SK-N-SH treated with all-trans-retinoic acid at 6 μM for 48 hours (cell line): ENCODE results near the gene SLC7A5.

Source experiments
- ARNTL ChIP-seq: fragments of 450-650 bp; formaldehyde crosslinking; IDR thresholded peaks from 2 replicates; pipeline ENCODE4 v1.5.0; 2020; ENCODE audit warnings: low read depth, mild to moderate bottlenecking, moderate library complexity, borderline replicate concordance
- BACH2 ChIP-seq: fragments of 250-450 bp; sonication (Bioruptor Pico); IDR thresholded peaks from 2 replicates; pipeline ENCODE4 v1.9.0; 2021; ENCODE audit warnings: mild to moderate bottlenecking, borderline replicate concordance
- CSDC2 ChIP-seq: fragments of 250-450 bp; sonication (Bioruptor Pico); IDR thresholded peaks from 2 replicates; pipeline ENCODE4 v1.5.0; 2020; ENCODE audit warnings: mild to moderate bottlenecking, moderate library complexity
- ESRRG ChIP-seq: fragments of 250-450 bp; sonication (Bioruptor Pico); IDR thresholded peaks from 2 replicates; pipeline ENCODE4 v1.6.1; 2021; ENCODE audit warnings: mild to moderate bottlenecking
- ISL1 ChIP-seq: fragments of 250-450 bp; sonication (Bioruptor Pico); IDR thresholded peaks from 2 replicates; pipeline ENCODE4 v2.1.2; 2022; ENCODE audit warnings: mild to moderate bottlenecking, moderate library complexity
- PATZ1 ChIP-seq: fragments of 250-450 bp; sonication (Bioruptor Pico); IDR thresholded peaks from 2 replicates; pipeline ENCODE4 v1.8.0; 2020; ENCODE audit warnings: mild to moderate bottlenecking, moderate library complexity, borderline replicate concordance
- POU6F1 ChIP-seq: fragments of 250-450 bp; sonication (Bioruptor Pico); IDR thresholded peaks from 2 replicates; pipeline ENCODE4 v1.8.0; 2021; ENCODE audit warnings: low read depth, mild to moderate bottlenecking, moderate library complexity, borderline replicate concordance
- TSHZ2 ChIP-seq: fragments of 250-450 bp; sonication (Bioruptor Pico); IDR thresholded peaks from 2 replicates; pipeline ENCODE4 v1.5.0; 2020; ENCODE audit warnings: mild to moderate bottlenecking, moderate library complexity
- ZFP3 ChIP-seq: fragments of 250-450 bp; sonication (Bioruptor Pico); IDR thresholded peaks from 2 replicates; pipeline ENCODE4 v1.5.0; 2020; ENCODE audit warnings: mild to moderate bottlenecking, moderate library complexity
- ZNF565 ChIP-seq: fragments of 450-650 bp; formaldehyde crosslinking; conservative IDR thresholded peaks from 2 replicates; pipeline ENCODE4 v1.5.0; 2020; ENCODE audit warnings: low read depth, mild to moderate bottlenecking, moderate library complexity
- ZNF70 ChIP-seq: fragments of 450-650 bp; formaldehyde crosslinking; IDR thresholded peaks from 2 replicates; pipeline ENCODE4 v1.5.0; 2020; ENCODE audit warnings: mild to moderate bottlenecking, moderate library complexity

GRCh38 chr16:87792205-87792565 lies 77.1 kb downstream of the SLC7A5 start:
- TF ChIP-seq PATZ1 (no peak), TSHZ2 (CRISPR knock-in tag) (no peak), ARNTL (CRISPR knock-in tag) (no peak), CSDC2 (CRISPR knock-in tag) (no peak), ISL1 (CRISPR knock-in tag) (no peak), ESRRG (CRISPR knock-in tag) (no peak), ZNF70 (CRISPR knock-in tag) (no peak), ZFP3 (CRISPR knock-in tag) (no peak), BACH2 (CRISPR knock-in tag) (no peak), POU6F1 (CRISPR knock-in tag) (no peak), ZNF565 (CRISPR knock-in tag) (no peak)
